ENCODE data around the gene LZTR1. TPM values are rescaled to one million over a fixed set of nuclear protein-coding genes. Genes with fewer than 3 reads are reported as not detected.

The LZTR1 gene
- total RNA-seq, 1 experiment from 2014 or later = 23.4 TPM

DNA sequence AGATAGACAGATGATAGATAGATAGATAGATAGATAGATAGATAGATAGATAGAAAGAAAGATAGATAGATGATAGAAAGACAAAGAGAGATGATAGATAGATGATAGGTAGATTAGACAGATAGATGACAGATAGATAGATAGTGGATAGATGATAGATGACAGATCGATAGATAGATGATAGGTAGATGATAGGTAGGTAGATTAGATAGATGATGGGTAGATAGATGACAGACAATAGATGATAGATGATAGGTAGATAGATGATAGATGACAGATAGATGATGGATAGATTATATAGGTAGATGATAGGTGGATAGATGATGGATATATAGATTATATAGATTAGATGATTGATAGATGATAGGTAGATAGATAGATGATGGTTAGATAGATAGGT lies 4.3 kb downstream of the LZTR1 start:
- POLR2A ChIA-PET (ENCODE audit: unreplicated experiment) = no interaction called here
- CTCF ChIA-PET = no interaction called here
- Histone ChIP-seq H3K36me3 (ENCODE audit: low read depth) (no peaks in the 10 kb centered on the region), H3K9me3 (ENCODE audit: insufficient read depth, low read depth) (no peaks in the 10 kb centered on the region), H3K4me1 (replicated peaks; ENCODE audit: insufficient read depth) (peaks cover 8% of the 10 kb centered on the region; the same call in 1 of the 2 replicates), H2AFZ (no peak overlapping the region), H3K4me3 (no peak overlapping the region), H3K79me2 (ENCODE audit: low read depth) (no peaks in the 10 kb centered on the region), H3K9me2 (ENCODE audit: insufficient read depth) (no peaks in the 10 kb centered on the region), H3K4me2 (no peak overlapping the region), H3K27me3 (ENCODE audit: insufficient read depth, low read depth) (no peaks in the 10 kb centered on the region), H3K27ac (no peak overlapping the region), H4K20me1 (ENCODE audit: insufficient read depth) (no peaks in the 10 kb centered on the region), H3F3A (ENCODE audit: insufficient read depth, low read depth) (no peaks in the 10 kb centered on the region)
- intact Hi-C loops (cut with micrococcal nuclease; ENCODE audit: unreplicated experiment) = no loop called here
- no TSS peak for BruUV-seq (replicated peaks)
- no peak for DNase-seq
- TF ChIP-seq, protein P1, sequence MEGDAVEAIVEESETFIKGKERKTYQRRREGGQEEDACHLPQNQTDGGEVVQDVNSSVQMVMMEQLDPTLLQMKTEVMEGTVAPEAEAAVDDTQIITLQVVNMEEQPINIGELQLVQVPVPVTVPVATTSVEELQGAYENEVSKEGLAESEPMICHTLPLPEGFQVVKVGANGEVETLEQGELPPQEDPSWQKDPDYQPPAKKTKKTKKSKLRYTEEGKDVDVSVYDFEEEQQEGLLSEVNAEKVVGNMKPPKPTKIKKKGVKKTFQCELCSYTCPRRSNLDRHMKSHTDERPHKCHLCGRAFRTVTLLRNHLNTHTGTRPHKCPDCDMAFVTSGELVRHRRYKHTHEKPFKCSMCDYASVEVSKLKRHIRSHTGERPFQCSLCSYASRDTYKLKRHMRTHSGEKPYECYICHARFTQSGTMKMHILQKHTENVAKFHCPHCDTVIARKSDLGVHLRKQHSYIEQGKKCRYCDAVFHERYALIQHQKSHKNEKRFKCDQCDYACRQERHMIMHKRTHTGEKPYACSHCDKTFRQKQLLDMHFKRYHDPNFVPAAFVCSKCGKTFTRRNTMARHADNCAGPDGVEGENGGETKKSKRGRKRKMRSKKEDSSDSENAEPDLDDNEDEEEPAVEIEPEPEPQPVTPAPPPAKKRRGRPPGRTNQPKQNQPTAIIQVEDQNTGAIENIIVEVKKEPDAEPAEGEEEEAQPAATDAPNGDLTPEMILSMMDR (conservative IDR thresholded peaks at IDR 0.05) = no peak

DNA sequence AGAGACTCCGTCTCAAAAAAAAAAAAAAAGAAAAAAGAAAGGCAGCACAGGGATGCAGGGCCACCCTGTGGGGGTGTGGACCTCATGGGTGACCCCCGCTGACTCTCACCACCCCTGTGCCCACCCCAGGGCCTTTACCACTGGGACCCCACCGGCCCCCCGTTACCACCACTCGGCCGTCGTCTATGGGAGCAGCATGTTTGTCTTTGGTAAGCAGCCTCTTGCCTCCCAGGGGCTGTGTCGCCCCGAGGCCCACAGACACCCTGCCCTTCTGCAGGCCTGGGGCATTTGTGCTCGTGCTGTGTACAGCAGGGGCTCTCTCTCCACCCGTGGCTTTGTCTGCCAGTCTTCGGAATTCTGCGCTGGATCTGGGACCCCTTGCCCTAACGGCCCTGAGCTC lies 5.3 kb downstream of the LZTR1 start:
- H3K4me3 ChIP-seq = no peak overlapping the region
- H3K4me2 ChIP-seq = no peak overlapping the region
- BruUV-seq (replicated peaks) = no TSS peak
- no peak for DNase-seq
- H3K36me3 ChIP-seq (ENCODE audit: low read depth) = no peaks in the 10 kb centered on the region
- no peak overlapping the region for H2AFZ ChIP-seq
- H3F3A ChIP-seq (ENCODE audit: insufficient read depth, low read depth) = no peaks in the 10 kb centered on the region
- no peaks in the 10 kb centered on the region for H3K9me2 ChIP-seq (ENCODE audit: insufficient read depth)
- H3K79me2 ChIP-seq (ENCODE audit: low read depth) = no peaks in the 10 kb centered on the region
- no peak overlapping the region for H3K27ac ChIP-seq
- peaks cover 8% of the 10 kb centered on the region; the same call in 1 of the 2 replicates for H3K4me1 ChIP-seq (replicated peaks; ENCODE audit: insufficient read depth)
- intact Hi-C loops (cut with micrococcal nuclease; ENCODE audit: unreplicated experiment) = no loop called here
- H4K20me1 ChIP-seq (ENCODE audit: insufficient read depth) = no peaks in the 10 kb centered on the region
- CTCF ChIA-PET = no interaction called here
- no peaks in the 10 kb centered on the region for H3K27me3 ChIP-seq (ENCODE audit: insufficient read depth, low read depth)
- no peaks in the 10 kb centered on the region for H3K9me3 ChIP-seq (ENCODE audit: insufficient read depth, low read depth)
- POLR2A ChIA-PET (ENCODE audit: unreplicated experiment) = no interaction called here
- TF ChIP-seq EZH2 (IDR thresholded peaks at IDR 0.05; ENCODE audit: low read depth) = no peak
- TF ChIP-seq, protein P1 (conservative IDR thresholded peaks at IDR 0.05) = no peak

DNA sequence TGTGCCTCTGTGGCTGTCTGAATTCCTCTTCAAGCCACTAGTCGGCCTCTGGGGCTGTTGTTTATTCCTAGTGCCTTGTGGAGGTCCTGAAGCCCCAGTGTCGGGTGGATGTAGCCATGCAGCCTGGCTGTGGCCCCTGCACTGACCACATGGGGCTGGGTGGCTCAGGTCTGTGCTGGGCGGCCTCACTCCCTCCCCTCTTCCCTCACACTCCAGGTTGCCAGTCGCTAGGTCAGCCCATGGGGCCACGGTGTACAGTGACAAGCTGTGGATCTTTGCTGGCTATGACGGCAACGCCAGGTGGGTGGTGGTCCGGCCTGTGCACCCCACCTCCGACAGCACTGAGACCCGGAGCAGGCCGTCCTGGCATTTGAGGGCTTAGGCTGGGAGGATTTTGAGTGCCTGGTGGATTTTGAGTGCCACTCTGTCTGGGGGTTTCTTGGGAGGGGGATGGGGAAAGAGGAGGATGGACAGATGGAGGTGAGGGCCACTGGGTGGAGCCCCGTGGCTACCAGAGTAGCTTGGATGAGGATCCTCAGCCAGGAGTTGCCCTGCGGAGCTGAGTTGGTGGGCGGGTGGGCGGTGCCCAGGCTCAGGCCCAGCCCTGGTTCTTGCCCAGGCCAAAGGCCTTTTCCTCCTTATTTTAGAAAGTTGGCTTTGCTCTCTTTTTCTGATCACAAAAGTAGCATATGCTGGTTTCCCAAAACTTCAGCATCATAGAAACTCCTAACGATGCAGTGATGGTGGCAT lies 6.7 kb downstream of the LZTR1 start:
- Histone ChIP-seq H3K4me1 (replicated peaks; ENCODE audit: insufficient read depth) (no peaks in the 10 kb centered on the region), H2AFZ (no peak overlapping the region), H3K27ac (no peak overlapping the region), H4K20me1 (ENCODE audit: insufficient read depth) (no peaks in the 10 kb centered on the region), H3K9me3 (ENCODE audit: insufficient read depth, low read depth) (no peaks in the 10 kb centered on the region), H3K36me3 (ENCODE audit: low read depth) (no peaks in the 10 kb centered on the region), H3K4me2 (no peak overlapping the region), H3K27me3 (ENCODE audit: insufficient read depth, low read depth) (no peaks in the 10 kb centered on the region), H3K9me2 (ENCODE audit: insufficient read depth) (no peaks in the 10 kb centered on the region), H3K4me3 (no peak overlapping the region), H3K79me2 (ENCODE audit: low read depth) (no peaks in the 10 kb centered on the region), H3F3A (ENCODE audit: insufficient read depth, low read depth) (no peaks in the 10 kb centered on the region)
- intact Hi-C loops (cut with micrococcal nuclease; ENCODE audit: unreplicated experiment) = no loop called here
- no peak for DNase-seq
- CTCF ChIA-PET = no interaction called here
- TF ChIP-seq, protein P1 (conservative IDR thresholded peaks at IDR 0.05) = no peak
- TF ChIP-seq EZH2 (IDR thresholded peaks at IDR 0.05; ENCODE audit: low read depth) = no peak
- no TSS peak for BruUV-seq (replicated peaks)
- POLR2A ChIA-PET (ENCODE audit: unreplicated experiment) = no interaction called here

Measured in PC-9 (cell line).